Non-pigmented ciliary epithelial cell (primary cell): ENCODE data around the gene ST7.
"Not testable (repeated sequence)": the region's sequence is repeated elsewhere in the genome, so short reads cannot be mapped to it uniquely, and the experiment has no call there.

Experiments used
- DNase-seq: peaks from one replicate; pipeline ENCODE4 v3.0.0-alpha.2; 2010; ENCODE audit warnings: low read depth

The ST7 gene

DNA sequence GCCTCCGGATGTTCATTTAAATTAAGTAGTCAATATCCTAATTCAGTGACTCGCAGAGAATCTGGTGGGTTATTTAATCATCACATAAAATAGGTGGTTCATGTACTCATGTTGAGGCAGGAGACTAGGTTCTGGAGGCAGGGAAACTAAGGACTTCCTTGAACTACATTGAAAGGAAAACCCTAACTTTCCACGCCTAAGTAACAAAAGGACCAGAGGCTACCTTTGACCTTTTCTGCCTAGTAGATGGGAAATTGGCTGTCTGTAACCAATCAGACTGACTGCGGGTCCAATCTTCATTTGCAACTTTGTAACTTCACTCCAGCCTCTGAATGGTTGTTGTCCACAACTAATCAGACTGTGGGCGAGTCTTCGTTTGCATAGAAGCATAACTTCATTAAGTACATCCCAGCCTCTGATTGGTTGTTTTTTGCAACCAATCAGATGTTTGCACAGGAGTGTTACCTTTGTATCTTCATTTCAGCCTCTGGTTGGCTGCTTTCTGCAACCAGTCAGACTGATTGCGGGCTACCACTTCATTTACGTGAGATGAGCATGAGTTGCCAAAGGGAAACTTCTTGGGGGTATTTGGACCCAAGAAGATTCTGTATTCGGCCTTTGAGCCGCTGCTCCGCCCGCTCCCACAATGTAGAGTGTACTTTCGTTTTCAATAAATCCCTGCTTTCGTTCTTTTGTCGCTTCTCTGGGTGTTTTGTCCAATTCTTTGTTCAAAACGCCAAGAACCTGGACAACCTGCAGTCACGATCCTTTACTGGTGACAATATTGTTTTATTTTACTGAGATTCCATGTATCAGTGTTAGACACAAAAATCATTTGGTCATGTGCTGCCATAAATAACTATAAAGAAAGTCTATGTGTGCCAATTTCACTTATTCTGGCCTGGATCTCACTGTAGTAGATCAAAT, 1.7 kb upstream of the ST7 start:
- DNase-seq: no peak

- no peak for DNase-seq
Observed at GRCh38 chr7:116952635-116953371, 498 bp upstream of the ST7 start.

GRCh38 chr7:116953906-116954838, 871 bp downstream of the ST7 start:
- peak; percentile 49 for DNase-seq

DNA sequence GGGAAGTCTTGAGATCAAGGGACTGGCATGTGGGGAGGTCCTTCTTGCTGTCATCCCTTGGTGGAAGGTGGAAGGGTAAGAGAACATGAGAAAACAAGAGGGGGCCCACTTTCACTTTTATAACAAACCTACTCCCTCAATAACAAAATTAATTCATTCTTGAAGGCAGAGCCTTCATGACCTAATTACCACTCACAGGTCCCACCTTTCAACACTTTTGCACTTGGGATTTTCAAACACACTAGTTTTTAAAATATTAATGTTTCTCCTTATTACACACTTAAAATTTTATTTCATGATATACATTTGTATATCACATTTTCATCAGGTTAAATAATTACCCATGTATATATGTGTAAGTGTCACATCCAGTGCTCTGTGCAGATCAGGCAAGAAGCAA, 2.0 kb downstream of the ST7 start:
- DNase-seq: no peak

GRCh38 chr7:116955801-116956476, 2.6 kb downstream of the ST7 start:
- no peak for DNase-seq

GRCh38 chr7:116956477-116956804, 3.1 kb downstream of the ST7 start:
- DNase-seq: no peak

- DNase-seq: no peak
Observed at GRCh38 chr7:116957874-116958273, 4.6 kb downstream of the ST7 start.

GRCh38 chr7:116961966-116962673, 8.8 kb downstream of the ST7 start:
- DNase-seq: not testable (repeated sequence)

- DNase-seq: no peak
Observed at GRCh38 chr7:116963234-116963633, 9.9 kb downstream of the ST7 start.

DNA sequence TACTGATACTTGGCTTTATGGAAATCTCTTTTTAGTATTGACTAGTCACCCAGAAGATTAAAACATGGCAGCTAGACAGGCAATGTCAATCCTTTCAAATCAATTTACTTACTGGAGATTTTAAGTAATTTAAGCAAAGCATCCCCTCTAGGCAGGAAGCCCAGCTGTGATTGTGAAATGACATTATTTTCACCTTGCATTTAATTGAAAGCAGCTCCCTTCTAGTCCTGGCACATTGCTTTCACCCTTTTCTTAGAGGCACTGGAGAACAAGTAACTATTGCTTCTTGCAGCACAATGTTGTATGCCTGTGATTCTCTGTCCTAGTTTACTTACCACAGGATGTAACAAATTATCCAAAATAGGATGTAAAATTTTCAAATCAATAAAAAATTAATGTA, 13.3 kb downstream of the ST7 start:
- no peak for DNase-seq

DNA sequence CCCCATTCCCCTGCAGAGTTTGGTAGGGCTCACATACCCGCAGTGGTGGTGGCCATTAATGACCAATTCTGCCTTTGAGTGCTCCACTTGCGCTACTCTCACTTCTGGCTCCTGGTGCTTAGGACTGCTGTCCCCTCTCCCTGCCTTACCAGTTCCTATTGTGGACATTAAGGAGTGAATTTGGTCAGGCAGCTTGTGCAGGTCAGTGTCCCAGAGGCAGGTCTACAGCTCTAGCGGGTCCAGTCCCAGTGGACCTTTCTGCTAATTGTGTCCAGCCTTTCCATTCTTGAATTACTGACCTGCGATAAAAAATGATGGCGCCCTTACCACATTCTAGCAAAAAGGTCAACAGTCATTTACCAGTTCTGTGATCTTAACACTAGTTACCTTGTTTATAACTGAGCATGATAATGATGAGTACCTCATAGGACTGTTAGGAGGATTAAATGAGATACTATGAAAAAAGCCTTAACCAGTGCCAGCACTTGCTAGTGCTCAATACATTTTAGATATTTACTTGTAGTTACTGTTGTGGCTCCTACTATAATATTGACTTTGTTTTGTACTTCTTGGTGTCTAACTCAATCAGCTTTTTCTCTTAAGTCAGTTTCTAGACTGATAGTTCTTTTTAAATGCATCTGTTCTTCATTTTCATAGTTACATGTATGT, 14.1 kb downstream of the ST7 start:
- DNase-seq: no peak

DNA sequence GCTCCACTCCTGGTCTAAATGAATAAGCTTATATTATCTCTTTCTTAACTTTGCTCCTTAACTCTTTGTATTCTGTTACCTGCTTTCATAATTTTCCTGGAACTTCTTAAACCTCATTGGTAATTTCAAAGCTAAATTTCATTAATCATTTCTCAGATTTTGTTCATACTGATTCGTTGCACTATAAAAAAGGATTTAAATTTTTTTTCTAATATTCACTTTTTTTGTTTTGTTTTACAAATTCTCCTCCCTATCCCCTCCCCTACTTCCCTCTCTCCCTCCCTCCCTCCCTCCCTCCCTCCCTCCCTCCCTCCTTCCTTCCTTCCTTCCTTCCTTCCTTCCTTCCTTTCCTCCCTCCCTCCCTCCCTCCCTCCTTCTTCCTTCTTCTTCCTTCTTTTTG, 14.7 kb downstream of the ST7 start:
- DNase-seq: no peak

DNA sequence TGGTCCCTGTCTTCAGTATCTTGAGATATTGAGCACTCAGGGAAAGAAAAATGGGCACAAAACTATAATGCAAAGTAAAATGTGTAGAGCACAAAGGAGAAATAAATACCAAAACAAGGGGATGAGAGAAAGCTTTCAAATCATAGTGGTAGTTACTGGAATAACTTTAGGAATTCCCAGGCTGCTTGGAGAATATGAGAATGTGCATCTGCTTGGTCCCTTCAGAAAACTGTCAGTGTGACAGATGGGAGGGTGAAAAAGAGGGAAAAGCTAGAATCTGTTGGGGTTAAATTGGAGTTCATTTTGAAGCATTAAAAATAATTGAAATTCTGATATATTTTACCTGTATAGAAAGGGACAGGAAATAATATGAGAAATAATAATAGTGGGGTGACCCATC, 15.3 kb downstream of the ST7 start:
- DNase-seq: no peak

GRCh38 chr7:116969371-116969902, 16.1 kb downstream of the ST7 start:
- DNase-seq: no peak

GRCh38 chr7:116970238-116970910, 17.1 kb downstream of the ST7 start:
- no peak for DNase-seq

DNA sequence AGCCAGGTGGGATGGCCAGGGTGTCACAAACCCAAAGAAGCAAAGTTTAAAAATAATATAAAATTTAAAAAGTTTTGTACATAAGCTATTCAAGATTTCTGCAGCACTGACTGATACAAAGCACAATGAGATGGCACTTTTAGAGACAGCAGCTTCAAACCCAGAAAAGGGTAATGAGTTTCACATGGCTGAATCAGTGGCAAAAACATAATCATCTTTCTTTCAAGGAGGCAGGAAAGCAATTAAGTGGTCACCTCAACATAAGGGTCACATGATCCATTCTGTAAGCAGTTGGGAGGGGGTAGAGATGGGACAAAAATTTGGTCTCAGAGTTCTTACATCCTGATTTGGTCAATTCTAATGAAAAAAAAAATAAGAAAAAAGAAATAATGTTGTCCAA, 17.9 kb downstream of the ST7 start:
- DNase-seq: not testable (repeated sequence)

- DNase-seq: no peak
Observed at GRCh38 chr7:116971869-116972268, 18.6 kb downstream of the ST7 start.

- not testable (repeated sequence) for DNase-seq
Observed at GRCh38 chr7:116975024-116975423, 21.7 kb downstream of the ST7 start.

GRCh38 chr7:116977172-116977571, 23.9 kb downstream of the ST7 start:
- DNase-seq: no peak

DNA sequence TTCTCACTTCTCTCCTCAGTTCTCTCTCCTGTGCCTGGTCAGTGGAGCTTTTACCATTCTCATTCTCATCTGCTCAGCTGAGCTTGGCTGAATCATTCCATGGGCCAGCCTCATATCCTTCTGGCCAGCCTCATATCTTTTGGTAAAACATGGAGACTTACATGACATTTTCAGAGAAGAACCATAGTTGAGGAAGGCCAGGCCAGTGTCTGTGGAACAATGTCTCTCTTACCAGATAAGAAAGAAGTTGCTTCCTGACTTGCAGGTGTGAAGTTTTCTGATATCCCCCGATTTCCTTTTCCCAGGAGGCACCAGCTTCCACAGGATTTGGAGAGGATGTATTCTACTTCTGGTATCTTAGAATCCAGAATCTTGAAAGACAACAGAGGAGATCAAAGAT, 24.7 kb downstream of the ST7 start:
- DNase-seq: no peak
